AG09309 (cell line): ENCODE data around the gene MYL5.
A peak's percentile ranks its signal among the peaks of the same experiment; 100 is the strongest.

Experiments
- DNase-seq: peaks from one replicate; pipeline ENCODE4 v3.0.0-alpha.2; 2010; ENCODE audit warnings: low read depth
- H3K4me3 ChIP-seq: 2 replicates; pipeline ENCODE4 v1.5.1; 2011; ENCODE audit warnings: mild to moderate bottlenecking, low read depth, low read length, moderate library complexity; ENCODE audit not compliant: control insufficient read depth
- TF ChIP-seq, protein P1 (sequence below): IDR thresholded peaks from 2 replicates; pipeline ENCODE4 v1.5.1; 2011; ENCODE audit warnings: mild to moderate bottlenecking, low read depth, low read length, inconsistent platforms; ENCODE audit not compliant: insufficient read depth, control insufficient read depth; ENCODE audit errors: missing control alignments

The MYL5 gene

DNA sequence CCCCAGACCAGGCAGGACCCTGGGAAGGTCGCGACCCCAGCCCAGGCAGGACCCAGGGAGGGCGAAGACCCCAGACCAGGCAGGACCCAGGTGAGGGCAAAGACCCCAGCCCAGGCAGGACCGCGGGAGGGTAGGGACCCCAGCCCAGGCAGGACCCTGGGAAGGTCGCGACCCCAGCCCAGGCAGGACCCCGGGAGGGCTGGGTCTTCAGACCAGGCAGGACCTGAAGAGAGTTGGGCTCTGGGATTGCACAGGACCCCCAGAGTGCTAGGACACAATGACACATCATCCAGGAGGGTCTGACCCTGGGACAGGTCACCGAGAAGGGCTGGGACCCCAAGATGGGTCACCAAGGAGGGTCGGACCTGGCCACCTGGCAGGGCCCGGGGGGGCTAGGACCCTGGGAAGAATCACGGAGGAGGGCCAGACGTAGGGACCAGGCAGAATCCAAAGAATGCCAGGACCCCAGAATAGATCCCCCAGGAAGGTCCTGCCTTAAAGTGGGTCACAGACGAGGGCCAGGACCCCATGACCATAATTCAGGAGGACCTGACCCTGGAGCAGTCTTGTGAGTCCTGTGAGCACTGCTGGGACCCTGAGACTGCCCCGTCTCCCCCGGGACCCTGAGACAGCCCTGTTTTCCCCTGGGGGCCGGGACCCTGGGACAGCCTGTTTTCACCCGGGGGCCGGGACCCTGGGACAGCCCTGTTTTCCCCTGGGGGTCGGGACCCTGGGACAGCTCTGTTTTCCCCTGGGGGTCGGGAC lies 32.7 kb downstream of the MYL5 start:
- TF ChIP-seq, protein P1, sequence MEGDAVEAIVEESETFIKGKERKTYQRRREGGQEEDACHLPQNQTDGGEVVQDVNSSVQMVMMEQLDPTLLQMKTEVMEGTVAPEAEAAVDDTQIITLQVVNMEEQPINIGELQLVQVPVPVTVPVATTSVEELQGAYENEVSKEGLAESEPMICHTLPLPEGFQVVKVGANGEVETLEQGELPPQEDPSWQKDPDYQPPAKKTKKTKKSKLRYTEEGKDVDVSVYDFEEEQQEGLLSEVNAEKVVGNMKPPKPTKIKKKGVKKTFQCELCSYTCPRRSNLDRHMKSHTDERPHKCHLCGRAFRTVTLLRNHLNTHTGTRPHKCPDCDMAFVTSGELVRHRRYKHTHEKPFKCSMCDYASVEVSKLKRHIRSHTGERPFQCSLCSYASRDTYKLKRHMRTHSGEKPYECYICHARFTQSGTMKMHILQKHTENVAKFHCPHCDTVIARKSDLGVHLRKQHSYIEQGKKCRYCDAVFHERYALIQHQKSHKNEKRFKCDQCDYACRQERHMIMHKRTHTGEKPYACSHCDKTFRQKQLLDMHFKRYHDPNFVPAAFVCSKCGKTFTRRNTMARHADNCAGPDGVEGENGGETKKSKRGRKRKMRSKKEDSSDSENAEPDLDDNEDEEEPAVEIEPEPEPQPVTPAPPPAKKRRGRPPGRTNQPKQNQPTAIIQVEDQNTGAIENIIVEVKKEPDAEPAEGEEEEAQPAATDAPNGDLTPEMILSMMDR = no peak
- DNase-seq = no peak
- H3K4me3 ChIP-seq = peak overlapping the region; percentile 96

DNA sequence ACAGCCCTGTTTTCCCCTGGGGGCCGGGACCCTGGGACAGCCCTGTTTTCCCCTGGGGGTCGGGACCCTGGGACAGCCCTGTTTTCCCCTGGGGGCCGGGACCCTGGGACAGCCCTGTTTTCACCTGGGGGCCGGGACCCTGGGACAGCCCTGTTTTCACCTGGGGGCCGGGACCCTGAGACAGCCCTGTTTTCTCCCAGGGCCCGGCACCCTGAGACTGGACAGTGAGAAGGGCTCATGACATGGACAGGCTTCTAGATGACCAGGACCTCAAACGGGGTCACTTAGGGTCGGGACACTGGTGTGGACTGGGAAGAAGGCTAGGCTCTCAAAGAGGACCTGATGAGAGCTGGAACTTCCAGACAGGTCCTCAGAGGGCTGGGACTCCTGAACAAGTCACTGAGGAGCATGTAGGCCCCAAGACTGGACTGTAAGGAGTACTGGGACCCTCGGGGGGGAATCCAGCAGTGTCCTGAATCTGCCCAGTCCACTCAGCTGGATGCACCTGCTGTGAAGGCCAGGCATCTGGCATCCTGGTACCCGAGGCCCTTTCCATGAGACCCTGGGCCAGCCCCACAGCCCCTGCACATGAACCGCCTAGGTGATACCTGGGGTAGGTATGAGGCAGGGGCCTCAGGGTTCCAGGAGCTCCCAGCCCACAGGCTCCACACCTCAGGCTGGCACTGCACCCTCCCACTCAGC lies 33.7 kb downstream of the MYL5 start:
- DNase-seq = no peak
- no peak overlapping the region for H3K4me3 ChIP-seq
- TF ChIP-seq, protein P1 = no peak

DNA sequence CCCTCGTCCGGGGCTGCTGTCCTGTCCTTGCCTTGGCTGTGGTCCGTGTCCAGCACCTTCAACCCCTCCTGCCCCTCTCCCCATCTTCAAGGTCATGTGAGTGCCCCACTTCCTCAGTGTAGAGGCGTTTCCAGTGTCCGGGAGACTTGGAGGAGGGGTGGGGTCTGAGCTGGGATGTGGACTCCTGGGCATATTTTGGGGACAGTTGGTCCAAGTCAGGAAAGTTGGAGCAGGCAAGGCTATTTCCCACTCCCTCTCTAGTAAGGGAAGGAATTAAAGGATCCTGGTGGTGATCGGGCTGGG lies 34.2 kb downstream of the MYL5 start:
- TF ChIP-seq, protein P1 = no peak
- no peak for DNase-seq
- no peak overlapping the region for H3K4me3 ChIP-seq

DNA sequence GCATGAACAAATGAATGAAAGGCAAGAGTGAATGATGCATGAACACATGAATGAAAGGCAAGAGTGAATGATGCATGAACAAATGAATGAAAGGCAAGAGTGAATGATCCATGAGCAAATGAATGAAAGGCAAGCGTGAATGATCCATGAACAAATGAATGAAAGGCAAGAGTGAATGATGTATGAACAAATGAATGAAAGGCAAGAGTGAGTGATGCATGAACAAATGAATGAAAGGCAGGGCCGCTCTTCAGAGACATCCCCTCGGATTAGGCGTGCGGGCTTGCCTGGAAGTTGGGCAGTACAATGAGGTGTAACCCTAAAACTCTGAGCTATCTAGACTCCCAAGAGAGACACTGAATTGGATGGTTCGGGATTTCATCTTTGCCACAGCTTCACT lies 35.0 kb downstream of the MYL5 start:
- TF ChIP-seq, protein P1 = no peak
- DNase-seq = no peak
- no peak overlapping the region for H3K4me3 ChIP-seq

DNA sequence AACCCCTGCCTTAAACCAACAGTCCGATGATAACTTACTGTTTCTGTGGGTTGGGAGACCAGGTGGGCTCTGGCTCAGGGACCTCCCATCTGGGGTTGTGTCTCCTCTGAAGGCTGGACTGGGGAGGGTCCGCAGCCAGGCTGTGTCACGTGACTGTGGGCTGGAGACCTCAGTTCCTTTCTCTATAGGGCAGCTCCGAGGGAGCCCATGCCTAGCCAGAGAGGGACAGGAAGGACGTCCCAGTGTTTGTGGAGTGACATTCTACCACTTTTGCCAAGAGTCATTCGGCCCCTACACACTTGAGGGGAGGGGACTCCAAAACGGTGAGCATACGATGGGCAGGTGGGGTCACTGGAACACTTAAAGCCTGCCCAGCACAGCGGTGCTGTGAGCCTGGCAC lies 35.8 kb downstream of the MYL5 start:
- TF ChIP-seq, protein P1 = no peak
- no peak overlapping the region for H3K4me3 ChIP-seq
- no peak for DNase-seq

DNA sequence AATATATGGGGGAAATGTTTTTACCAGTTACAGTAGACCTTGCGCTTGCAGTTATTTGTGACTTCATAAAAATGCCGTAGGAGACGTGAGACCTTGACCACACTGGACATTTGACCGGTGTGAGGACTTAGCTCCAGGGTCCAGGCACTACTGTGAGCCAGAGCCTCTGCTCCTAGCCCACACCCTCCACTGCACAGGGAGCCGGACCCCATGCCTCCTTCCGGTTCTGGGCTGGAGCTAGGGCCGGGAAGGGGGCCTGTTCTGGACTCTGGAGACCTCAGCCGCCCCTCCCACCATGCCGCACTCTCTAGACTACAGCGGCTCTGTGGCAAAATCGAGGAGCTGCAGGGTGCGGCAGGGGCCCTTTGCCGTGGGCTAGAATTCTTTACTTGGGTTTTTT lies 36.6 kb downstream of the MYL5 start:
- TF ChIP-seq, protein P1 = no peak
- no peak for DNase-seq
- H3K4me3 ChIP-seq = no peak overlapping the region
